Astrocyte of the spinal cord (primary cell): ENCODE measurements around the gene ARRDC1.

ENCODE experiments used
- DNase-seq: peaks from one replicate; pipeline ENCODE4 v3.0.0; 2011; ENCODE audit warnings: low read depth, low spot score
- H3K4me3 ChIP-seq: 2 replicates; pipeline ENCODE4 v1.5.1; 2011; ENCODE audit warnings: low read depth, mild to moderate bottlenecking, low read length, moderate library complexity
- CTCF ChIP-seq: IDR thresholded peaks from 2 replicates; pipeline ENCODE4 v1.5.1; 2012; ENCODE audit warnings: low read depth, mild to moderate bottlenecking, low read length, inconsistent platforms
- in situ Hi-C: cut with HindIII; loops from 2 replicates; pipeline ENCODE4 v1.10.0; 2017; ENCODE audit warnings: low sequenced_read_pairs

The ARRDC1 gene

GRCh38 chr9:137612741-137613142, 7.3 kb downstream of the ARRDC1 start:
- H3K4me3 ChIP-seq = no peak overlapping the region
- no peak for TF ChIP-seq CTCF
- in situ Hi-C loops = no loop called here
- DNase-seq = no peak

- no peak overlapping the region for H3K4me3 ChIP-seq
- no peak for DNase-seq
- in situ Hi-C loops = no loop called here
- TF ChIP-seq CTCF = no peak
These were observed 7.8 kb downstream of the ARRDC1 start for GRCh38 chr9:137613259-137613658.

- no peak overlapping the region for H3K4me3 ChIP-seq
- in situ Hi-C loops = no loop called here
- no peak for DNase-seq
- no peak for TF ChIP-seq CTCF
These were observed 8.4 kb downstream of the ARRDC1 start for GRCh38 chr9:137613738-137614523.

GRCh38 chr9:137614631-137615386, 9.3 kb downstream of the ARRDC1 start:
- no peak overlapping the region for H3K4me3 ChIP-seq
- in situ Hi-C loops = no loop called here
- no peak for DNase-seq
- TF ChIP-seq CTCF = no peak

GRCh38 chr9:137615387-137615871, 9.9 kb downstream of the ARRDC1 start:
- in situ Hi-C loops = no loop called here
- no peak overlapping the region for H3K4me3 ChIP-seq
- no peak for DNase-seq
- TF ChIP-seq CTCF = no peak

- peak within 1 kb of the TSS; percentile 96 for H3K4me3 ChIP-seq
- peak; percentile 71 for DNase-seq
- no peak for TF ChIP-seq CTCF
- in situ Hi-C loops = no loop called here
These were observed 12.9 kb downstream of the ARRDC1 start, which contains the start of gene EHMT1 for GRCh38 chr9:137618105-137619067. TSS of gene EHMT1 (plus strand) at chr9:137619005. CDS start at chr9:137619029, 24 bp downstream.
